Measurements from ENCODE around the gene ASTN2.

DNA sequence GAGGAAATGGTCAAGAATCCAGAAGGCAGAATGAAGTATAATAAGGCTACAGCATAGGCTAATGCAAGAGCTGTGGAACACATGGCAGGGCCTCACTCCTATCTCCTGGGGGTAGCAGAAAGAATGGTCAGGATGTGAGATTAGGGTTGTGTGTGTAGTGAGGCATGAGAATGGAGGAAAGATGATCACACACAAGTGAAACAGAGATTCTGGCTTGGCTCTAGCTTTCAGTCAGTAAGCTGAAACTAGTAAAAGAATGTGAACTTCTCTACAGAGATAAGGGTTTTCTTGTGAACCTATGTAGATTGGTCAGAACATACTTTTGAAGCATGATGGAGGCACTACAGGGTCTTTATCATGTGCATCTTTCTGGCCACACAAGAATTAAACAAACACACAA lies 298.8 kb downstream of the ASTN2 start:
- TF ChIP-seq PHB (CRISPR knock-in tag; IDR thresholded peaks at IDR 0.05): no peak
- no peak for TF ChIP-seq ZNF589 (CRISPR knock-in tag; IDR thresholded peaks at IDR 0.05; ENCODE audit: low read depth)
- no peak for TF ChIP-seq RAD21 (CRISPR knock-in tag; conservative IDR thresholded peaks at IDR 0.05 in 1 of 2, IDR thresholded peaks at IDR 0.05 in 1 of 2)
- no peak for TF ChIP-seq ZSCAN29 (IDR thresholded peaks at IDR 0.05)
- no peak for TF ChIP-seq TBP (optimal IDR thresholded peaks at IDR 0.05; ENCODE audit: low read depth, low read length)

All from K562 (cell line).